Fibroblast of the aortic adventitia (primary cell): Measurements from ENCODE around the gene HMG20A. TPM values are rescaled to one million over a fixed set of nuclear protein-coding genes. Genes with fewer than 3 reads are reported as not detected.

Source experiments
- DNase-seq: peaks from one replicate; pipeline ENCODE4 v3.0.0-alpha.2; 2010; ENCODE audit warnings: low read depth
- H3K4me3 ChIP-seq: 2 replicates; pipeline ENCODE4 v1.5.1; 2011; ENCODE audit warnings: low read depth, mild to moderate bottlenecking, control low read depth, low read length, moderate library complexity
- CTCF ChIP-seq: IDR thresholded peaks from 2 replicates; pipeline ENCODE4 v1.5.1; 2011; ENCODE audit warnings: mild to moderate bottlenecking, low read length, control low read depth, inconsistent platforms; ENCODE audit not compliant: insufficient read depth
- total RNA-seq: library from RNA; depleted of rRNA; stranded (reverse); fragments of >200 nt; gene quantifications from 2 replicates; pipeline ENCODE4 v1.2.3, GENCODE V29; 2012; ENCODE audit warnings: low replicate concordance

HMG20A gene
- total RNA-seq, 1 donor, result 28.7 TPM

- H3K4me3 ChIP-seq, result no peak overlapping the region
- DNase-seq, result no peak
- no peak for TF ChIP-seq CTCF
Observed at GRCh38 chr15:77384086-77384485, 36.6 kb upstream of the HMG20A start.

GRCh38 chr15:77384589-77385359 lies 35.9 kb upstream of the HMG20A start:
- no peak for TF ChIP-seq CTCF
- no peak for DNase-seq
- no peak overlapping the region for H3K4me3 ChIP-seq

GRCh38 chr15:77386626-77387025 lies 34.1 kb upstream of the HMG20A start:
- TF ChIP-seq CTCF, result no peak
- no peak for DNase-seq
- no peak overlapping the region for H3K4me3 ChIP-seq

GRCh38 chr15:77387365-77388105 lies 33.2 kb upstream of the HMG20A start:
- no peak for TF ChIP-seq CTCF
- peak; percentile 13 for DNase-seq
- H3K4me3 ChIP-seq, result no peak overlapping the region

GRCh38 chr15:77391372-77391951 lies 29.2 kb upstream of the HMG20A start:
- no peak overlapping the region for H3K4me3 ChIP-seq
- TF ChIP-seq CTCF, result no peak
- no peak for DNase-seq

GRCh38 chr15:77392762-77393470 lies 27.8 kb upstream of the HMG20A start:
- H3K4me3 ChIP-seq, result no peak overlapping the region
- no peak for DNase-seq
- TF ChIP-seq CTCF, result no peak
